Measurements from ENCODE around the gene IER2.

The IER2 gene

DNA sequence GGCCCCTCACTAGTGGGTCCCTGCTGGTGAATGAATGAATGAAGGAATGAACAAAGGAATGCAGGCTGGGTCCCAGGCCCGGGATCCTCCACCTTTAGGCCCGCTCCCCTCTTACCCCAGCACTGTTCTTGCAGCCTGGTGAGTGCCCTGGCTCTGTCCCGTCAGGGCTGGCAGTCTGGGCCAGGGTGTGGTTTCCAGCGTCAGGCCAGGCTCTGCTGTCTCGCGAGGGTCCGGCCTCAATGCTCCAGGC, 47.9 kb upstream of the IER2 start:
- Histone ChIP-seq H3K4me3 (ENCODE audit: low read length) (peak overlapping the region; percentile 90), H3K9me3 (ENCODE audit: insufficient read depth, low read length) (no peaks in the 10 kb centered on the region), H4K20me1 (ENCODE audit: insufficient read depth, low read length) (peaks cover 5% of the 10 kb centered on the region; the same call in 1 of the 2 replicates), H3K27ac (ENCODE audit: low read length) (peak overlapping the region; percentile 99), H3K9ac (ENCODE audit: low read length) (peak overlapping the region; percentile 92), H2AFZ (ENCODE audit: low read depth, low read length) (no peak overlapping the region; the same call in 1 of the 2 replicates), H3K36me3 (replicated peaks; ENCODE audit: low read depth, low read length) (peaks cover 20% of the 10 kb centered on the region), H3K4me2 (ENCODE audit: low read length) (peak overlapping the region; percentile 100), H3K4me1 (ENCODE audit: low read length) (peaks cover 50% of the 10 kb centered on the region), H3K27me3 (ENCODE audit: low read depth, low read length) (no peaks in the 10 kb centered on the region), H3K79me2 (ENCODE audit: low read length) (peaks cover 15% of the 10 kb centered on the region)
- TF ChIP-seq, protein P1, sequence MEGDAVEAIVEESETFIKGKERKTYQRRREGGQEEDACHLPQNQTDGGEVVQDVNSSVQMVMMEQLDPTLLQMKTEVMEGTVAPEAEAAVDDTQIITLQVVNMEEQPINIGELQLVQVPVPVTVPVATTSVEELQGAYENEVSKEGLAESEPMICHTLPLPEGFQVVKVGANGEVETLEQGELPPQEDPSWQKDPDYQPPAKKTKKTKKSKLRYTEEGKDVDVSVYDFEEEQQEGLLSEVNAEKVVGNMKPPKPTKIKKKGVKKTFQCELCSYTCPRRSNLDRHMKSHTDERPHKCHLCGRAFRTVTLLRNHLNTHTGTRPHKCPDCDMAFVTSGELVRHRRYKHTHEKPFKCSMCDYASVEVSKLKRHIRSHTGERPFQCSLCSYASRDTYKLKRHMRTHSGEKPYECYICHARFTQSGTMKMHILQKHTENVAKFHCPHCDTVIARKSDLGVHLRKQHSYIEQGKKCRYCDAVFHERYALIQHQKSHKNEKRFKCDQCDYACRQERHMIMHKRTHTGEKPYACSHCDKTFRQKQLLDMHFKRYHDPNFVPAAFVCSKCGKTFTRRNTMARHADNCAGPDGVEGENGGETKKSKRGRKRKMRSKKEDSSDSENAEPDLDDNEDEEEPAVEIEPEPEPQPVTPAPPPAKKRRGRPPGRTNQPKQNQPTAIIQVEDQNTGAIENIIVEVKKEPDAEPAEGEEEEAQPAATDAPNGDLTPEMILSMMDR (IDR thresholded peaks at IDR 0.05; ENCODE audit: low read depth, low read length), result no peak
- no peak for TF ChIP-seq EZH2phosphoT487 (IDR thresholded peaks at IDR 0.05; ENCODE audit: low read depth)

DNA sequence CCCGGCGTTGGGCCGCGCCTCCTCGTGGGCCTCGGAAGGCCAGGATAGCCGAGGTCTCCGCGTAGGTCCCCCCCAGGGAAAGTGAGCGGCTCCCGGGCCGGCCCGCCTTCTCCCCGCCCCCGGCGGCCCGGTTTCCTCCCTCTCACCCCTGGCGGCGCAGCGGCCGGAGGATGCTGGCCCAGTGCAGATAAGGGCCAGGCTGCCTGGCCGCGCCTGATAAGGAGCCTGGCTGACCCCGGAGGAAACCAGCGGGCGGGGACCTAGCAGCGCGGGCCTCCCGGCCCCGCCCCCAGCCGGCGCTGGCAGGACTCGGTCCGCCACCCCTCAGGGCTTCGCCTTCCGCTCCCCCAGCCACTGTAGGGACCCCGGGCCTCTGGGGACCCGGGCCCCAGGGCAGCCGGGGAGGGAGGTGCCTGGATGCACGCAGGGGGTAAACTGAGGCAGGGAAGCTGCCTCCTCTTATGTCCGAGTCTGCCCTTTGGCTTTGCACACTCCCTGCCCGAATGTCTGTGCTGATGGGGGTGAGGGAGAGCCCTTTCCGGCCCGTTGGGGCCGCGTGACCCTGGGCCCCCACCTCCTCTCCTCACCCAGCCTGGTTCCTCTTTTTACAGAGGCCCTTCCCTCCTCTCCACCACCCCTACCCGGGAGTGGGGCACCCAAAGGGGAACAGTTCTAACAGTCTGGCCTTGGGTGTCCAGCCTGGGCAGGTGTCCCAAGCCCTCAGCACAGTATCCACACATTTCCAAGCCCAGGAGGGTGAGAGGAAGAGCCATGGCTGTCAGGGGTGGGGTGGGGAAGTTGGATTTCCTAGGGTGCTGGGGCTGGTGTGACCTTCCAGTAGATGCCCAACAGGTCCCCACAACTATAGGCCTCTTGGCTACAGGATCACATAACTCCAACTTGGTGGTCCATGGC, 47.3 kb upstream of the IER2 start, which contains the start of gene LYL1:
Gene LYL1, minus strand, starts transcription at position 193 of the 915 bp plus-strand sequence. CDS start 1,687 bp downstream, outside the sequence.
- no peak for TF ChIP-seq EZH2phosphoT487 (IDR thresholded peaks at IDR 0.05; ENCODE audit: low read depth)
- TF ChIP-seq, protein P1 (IDR thresholded peaks at IDR 0.05; ENCODE audit: low read depth, low read length), result no peak
- Histone ChIP-seq H3K4me2 (ENCODE audit: low read length) (peak within 1 kb of the TSS; percentile 100), H4K20me1 (ENCODE audit: insufficient read depth, low read length) (peaks cover 5% of the 10 kb centered on the region; the same call in 1 of the 2 replicates), H3K4me1 (ENCODE audit: low read length) (peaks cover 50% of the 10 kb centered on the region), H3K4me3 (ENCODE audit: low read length) (peak within 1 kb of the TSS; percentile 90), H3K79me2 (ENCODE audit: low read length) (peaks cover 15% of the 10 kb centered on the region), H3K36me3 (replicated peaks; ENCODE audit: low read depth, low read length) (peaks cover 24% of the 10 kb centered on the region), H3K27ac (ENCODE audit: low read length) (peak within 1 kb of the TSS; percentile 99), H3K9me3 (ENCODE audit: insufficient read depth, low read length) (no peaks in the 10 kb centered on the region), H3K9ac (ENCODE audit: low read length) (peak within 1 kb of the TSS; percentile 92), H3K27me3 (ENCODE audit: low read depth, low read length) (no peaks in the 10 kb centered on the region), H2AFZ (ENCODE audit: low read depth, low read length) (peak within 1 kb of the TSS; percentile 64; the same call in 1 of the 2 replicates)

DNA sequence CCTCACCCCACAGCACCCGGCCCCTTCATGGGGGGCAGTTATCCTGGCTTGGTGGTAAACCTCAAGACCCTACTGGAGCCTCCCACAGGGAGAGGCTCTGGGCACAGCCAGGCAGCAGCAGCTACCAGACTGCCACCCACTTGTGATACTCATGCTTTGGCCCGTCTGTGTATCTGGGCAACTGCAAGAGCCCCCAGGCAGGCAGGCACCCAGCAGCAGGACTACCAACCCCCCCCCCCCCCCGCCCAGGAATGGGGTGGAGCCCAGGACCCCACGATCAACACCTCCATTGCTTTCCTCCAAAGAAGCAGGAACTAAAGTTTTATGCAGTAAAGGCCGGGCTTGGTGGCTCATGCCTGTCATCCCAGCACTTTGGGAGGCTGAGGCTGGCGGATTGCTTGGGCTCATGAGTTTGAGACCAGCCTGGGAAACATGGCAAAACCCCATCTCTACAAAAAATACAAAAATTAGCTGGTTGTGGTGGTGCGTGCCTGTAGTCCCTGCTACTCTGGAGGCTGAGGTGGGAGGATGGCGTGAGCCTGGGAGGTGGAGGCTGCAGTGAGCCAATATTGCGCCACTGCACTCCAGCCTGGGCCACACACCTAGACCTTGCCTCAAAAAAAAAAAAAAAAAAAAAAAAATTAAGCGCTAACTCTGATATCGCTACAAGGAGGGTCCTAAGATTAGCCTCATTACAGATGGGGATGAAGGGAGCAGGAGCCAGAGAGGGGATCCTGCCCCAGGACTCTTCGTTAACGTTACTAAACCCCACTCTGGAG, 46.4 kb upstream of the IER2 start:
- no peak for TF ChIP-seq EZH2phosphoT487 (IDR thresholded peaks at IDR 0.05; ENCODE audit: low read depth)
- TF ChIP-seq, protein P1 (IDR thresholded peaks at IDR 0.05; ENCODE audit: low read depth, low read length), result no peak
- H3K27ac ChIP-seq (ENCODE audit: low read length), result peak overlapping the region; percentile 99

More for the DNA sequence above, 46.4 kb upstream of the IER2 start:
- Histone ChIP-seq H3K4me3 (ENCODE audit: low read length) (peak overlapping the region; percentile 90), H3K4me1 (ENCODE audit: low read length) (peaks cover 50% of the 10 kb centered on the region), H2AFZ (ENCODE audit: low read depth, low read length) (no peak overlapping the region; the same call in 1 of the 2 replicates), H3K36me3 (replicated peaks; ENCODE audit: low read depth, low read length) (peaks cover 21% of the 10 kb centered on the region), H3K27me3 (ENCODE audit: low read depth, low read length) (no peaks in the 10 kb centered on the region), H3K9ac (ENCODE audit: low read length) (peak overlapping the region; percentile 92), H3K4me2 (ENCODE audit: low read length) (peak overlapping the region; percentile 100), H3K79me2 (ENCODE audit: low read length) (peaks cover 15% of the 10 kb centered on the region), H4K20me1 (ENCODE audit: insufficient read depth, low read length) (peaks cover 5% of the 10 kb centered on the region; the same call in 1 of the 2 replicates), H3K9me3 (ENCODE audit: insufficient read depth, low read length) (no peaks in the 10 kb centered on the region)

Data from OCI-LY3 (cell line).